ENCODE results near the gene SLC28A1.
"Not testable (repeated sequence)": the region's sequence is repeated elsewhere in the genome, so short reads cannot be mapped to it uniquely, and the experiment has no call there.

Gene SLC28A1, protein sequence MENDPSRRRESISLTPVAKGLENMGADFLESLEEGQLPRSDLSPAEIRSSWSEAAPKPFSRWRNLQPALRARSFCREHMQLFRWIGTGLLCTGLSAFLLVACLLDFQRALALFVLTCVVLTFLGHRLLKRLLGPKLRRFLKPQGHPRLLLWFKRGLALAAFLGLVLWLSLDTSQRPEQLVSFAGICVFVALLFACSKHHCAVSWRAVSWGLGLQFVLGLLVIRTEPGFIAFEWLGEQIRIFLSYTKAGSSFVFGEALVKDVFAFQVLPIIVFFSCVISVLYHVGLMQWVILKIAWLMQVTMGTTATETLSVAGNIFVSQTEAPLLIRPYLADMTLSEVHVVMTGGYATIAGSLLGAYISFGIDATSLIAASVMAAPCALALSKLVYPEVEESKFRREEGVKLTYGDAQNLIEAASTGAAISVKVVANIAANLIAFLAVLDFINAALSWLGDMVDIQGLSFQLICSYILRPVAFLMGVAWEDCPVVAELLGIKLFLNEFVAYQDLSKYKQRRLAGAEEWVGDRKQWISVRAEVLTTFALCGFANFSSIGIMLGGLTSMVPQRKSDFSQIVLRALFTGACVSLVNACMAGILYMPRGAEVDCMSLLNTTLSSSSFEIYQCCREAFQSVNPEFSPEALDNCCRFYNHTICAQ

DNA sequence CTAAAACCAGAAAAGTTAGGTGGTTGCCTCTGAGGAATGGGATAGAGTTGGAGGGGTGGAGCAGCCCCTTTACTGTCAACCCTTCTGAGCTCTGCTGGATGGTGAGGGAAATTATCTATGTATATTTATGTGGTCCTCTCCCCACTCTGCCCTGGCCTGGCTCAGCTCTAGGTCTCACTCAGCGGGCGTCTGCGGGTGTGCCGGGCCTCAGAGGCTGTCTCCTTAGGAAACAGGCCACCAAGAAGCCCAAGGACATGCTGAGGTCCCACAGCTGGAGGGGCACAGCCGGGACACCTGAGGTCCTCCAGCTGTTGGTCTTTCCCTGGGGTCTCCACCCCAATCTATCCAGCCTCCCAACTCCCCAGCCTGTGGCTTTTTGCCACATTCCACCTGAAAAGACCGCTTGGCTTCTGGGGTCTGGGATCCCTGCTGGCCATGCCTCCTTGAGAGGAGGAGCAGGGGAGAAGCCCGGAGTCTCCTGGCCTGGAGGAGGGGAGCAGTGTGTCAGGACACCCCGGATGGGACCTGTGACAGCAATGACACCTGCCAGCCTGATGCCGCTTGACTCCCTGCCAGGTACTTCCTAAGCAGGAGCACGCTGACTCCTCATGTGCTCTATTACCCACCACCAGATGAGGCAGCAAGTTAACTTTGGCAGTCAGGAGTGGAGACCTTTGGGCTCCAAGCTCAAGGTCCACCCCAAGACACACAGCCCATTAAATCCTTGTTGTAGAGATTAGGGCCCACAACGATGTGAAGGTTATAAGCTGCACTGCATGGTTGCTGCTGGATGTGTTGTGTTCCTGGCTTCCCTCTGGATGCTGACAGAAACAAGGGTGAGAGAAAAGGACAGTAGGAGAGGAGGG is at the start of gene SLC28A1:
TSS of gene SLC28A1 (plus strand) at position 747 of the 866 bp plus-strand sequence. CDS start 3,099 bp downstream, outside the sequence.
- no peak for DNase-seq

DNA sequence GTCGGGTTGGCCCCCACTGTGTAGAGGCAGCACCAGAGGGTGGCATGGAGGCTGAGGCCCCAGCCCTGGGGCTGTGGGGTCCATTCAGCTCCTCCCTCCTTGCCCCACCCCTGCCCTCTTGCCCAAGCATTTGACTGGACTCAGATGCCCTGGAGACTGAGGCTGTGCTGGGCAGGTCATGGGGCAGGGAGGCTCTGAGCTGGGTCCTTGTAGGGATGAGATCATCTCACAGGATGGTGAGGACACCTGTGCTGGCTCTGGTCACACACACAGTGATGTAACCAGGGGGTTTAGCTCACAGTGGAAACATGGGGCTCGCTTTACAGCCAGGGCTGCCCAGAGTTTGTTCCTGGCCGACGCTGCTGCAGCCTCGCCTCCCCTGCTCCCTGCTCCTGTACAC is 49.5 kb upstream of the SLC28A1 start:
- intact Hi-C loops (cut with DNase I) = no loop called here

More for the DNA sequence above, at the start of gene SLC28A1:
- intact Hi-C loops (cut with DNase I) = no loop called here

DNA sequence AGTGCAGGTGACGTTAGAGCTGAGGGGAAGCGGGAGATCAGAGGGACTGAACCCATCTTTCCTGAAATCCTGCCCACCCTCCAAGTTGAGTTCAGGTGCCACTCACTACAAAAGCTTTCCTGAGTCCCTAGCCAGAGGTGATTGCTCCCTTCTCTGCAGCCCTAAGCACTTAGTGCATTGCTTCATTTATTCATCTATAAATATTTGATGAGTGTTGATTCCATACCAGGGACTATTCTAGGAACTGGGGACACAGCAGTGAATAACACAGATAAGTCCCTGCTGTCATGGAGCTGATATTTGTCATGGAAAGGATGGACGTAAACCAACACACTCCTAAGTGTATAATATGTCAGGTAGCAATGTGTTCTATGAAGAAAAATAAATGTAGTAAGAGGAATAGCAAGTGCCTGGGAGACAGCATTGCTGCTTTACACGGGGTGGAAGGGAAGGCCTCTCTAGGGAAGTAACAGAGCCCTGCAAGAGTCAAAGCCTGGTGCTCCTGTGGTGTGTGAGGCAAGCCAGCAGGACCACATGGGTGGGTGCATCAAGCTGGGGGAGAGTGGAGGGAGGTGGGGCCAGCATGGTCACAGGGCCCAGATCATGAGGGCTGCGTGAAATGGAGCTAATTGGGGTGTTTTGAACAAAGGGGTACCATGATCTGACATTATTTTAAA is 48.7 kb upstream of the SLC28A1 start:
- DNase-seq = no peak
- intact Hi-C loops (cut with DNase I) = no loop called here

More for the DNA sequence above, 49.5 kb upstream of the SLC28A1 start:
- DNase-seq = no peak

DNA sequence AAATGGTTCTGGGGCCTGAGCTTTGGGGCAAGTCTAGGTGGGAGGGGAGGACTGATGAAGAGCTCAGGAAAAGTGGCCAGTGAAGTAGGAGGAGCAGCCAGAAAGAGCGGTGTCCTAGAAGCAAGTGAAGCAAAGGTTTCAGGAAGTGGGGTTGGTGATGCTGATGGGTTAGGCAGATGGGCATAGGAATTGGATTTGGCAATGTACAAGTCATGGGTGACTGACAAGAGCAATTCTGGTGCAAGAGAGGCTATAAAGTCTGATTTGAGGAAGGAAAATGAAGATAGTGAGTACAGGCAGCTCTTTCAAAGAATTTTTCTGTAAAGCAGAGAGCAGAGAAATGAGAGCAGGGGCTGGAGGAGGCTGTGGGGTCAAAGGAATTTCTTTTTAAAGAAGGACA is 47.6 kb upstream of the SLC28A1 start:
- intact Hi-C loops (cut with DNase I) = no loop called here
- no peak for DNase-seq

DNA sequence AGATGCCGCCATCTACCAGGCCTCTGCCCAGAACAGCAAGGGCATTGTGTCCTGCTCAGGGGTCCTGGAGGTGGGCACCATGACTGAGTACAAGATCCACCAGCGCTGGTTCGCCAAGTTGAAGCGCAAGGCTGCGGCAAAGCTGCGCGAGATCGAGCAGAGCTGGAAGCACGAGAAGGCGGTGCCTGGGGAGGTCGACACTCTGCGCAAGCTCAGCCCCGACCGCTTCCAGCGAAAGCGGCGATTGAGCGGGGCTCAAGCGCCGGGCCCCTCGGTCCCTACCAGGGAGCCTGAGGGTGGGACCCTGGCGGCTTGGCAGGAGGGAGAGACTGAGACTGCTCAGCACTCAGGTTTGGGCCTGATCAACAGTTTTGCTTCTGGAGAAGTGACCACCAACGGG is 44.7 kb upstream of the SLC28A1 start:
- intact Hi-C loops (cut with DNase I) = no loop called here
- DNase-seq = no peak

DNA sequence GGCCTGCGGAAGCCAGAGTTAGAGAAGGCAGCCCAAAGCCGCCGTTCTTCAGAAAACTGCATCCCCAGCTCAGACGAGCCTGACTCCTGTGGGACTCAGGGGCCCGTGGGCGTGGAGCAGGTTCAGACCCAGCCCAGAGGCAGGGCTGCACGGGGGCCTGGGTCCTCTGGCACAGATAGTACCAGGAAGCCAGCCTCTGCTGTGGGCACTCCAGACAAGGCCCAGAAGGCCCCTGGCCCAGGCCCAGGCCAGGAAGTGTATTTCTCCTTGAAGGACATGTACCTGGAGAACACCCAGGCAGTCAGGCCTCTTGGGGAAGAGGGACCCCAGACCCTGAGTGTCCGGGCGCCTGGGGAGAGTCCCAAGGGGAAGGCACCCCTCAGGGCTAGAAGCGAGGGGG is 44.2 kb upstream of the SLC28A1 start:
- DNase-seq = no peak
- intact Hi-C loops (cut with DNase I) = no loop called here

DNA sequence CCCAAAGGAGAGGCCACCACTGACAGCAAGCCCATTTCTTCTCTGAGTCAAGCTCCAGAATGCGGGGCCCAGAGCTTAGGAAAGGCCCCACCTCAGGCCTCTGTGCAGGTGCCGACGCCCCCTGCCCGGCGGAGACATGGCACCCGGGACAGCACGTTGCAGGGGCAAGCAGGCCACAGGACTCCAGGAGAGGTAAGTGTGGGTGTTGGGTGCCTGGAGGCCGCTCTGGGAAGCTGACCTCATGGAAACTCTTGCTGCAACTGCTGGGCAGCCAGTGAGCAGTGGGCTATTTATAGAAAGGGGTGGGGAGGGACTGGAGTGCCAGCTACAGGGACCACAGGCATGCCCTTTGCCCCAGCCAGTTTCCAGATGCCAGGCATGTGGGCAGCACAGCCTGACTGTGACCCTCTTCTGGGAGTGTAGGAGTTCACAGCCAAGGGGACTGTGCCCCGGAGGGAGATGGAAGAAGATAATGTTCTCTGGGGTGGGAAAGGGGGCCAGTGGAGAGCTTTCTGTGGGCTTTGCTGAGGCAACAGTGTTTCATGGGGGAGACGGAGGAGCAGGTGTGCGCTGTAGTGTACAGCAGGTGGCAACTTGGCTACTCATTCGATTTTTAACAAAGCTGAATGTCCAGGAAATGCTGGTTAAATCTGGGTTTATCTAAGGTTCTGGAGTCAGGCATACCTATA is 43.6 kb upstream of the SLC28A1 start:
- DNase-seq = no peak
- intact Hi-C loops (cut with DNase I) = no loop called here

DNA sequence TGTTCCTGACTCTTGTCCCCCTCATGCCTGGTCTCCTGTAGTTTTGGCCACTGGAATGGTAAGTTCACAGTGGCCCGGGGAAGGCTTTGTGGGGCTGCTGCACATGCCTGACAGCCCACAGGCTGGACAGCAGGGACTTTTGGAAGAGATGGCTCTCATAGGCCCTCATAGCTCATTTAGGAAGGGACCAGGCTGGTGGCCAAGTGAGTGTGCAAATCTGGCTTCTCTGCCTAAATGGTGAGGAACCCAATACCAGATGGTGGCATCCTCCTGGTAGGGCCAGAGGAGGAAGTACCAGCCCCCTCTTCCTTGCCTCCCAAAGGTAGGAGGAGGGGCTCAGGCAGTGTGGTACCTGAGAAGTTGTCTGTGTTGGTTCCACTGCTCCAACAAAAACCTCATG is 41.7 kb upstream of the SLC28A1 start:
- intact Hi-C loops (cut with DNase I) = no loop called here
- no peak for DNase-seq

DNA sequence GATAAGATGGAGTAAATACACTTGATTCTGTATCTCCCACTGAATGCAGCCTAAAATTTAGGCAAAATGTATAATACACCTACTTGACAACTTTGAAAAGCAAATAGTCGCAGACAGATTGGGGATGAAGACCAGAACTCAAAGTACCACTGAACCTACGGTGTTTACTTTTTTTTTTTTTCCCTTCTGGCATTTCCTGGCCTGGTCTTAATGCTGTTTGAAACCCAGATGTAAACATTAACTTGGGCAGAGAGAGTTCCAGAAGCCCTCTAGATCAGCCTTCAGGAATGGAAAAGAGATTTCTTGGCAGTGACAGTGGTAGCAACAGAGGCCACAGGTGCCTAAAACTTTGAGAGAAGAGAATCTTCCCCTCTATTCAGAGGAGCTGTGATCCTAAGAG is 39.5 kb upstream of the SLC28A1 start:
- intact Hi-C loops (cut with DNase I) = no loop called here
- no peak for DNase-seq

DNA sequence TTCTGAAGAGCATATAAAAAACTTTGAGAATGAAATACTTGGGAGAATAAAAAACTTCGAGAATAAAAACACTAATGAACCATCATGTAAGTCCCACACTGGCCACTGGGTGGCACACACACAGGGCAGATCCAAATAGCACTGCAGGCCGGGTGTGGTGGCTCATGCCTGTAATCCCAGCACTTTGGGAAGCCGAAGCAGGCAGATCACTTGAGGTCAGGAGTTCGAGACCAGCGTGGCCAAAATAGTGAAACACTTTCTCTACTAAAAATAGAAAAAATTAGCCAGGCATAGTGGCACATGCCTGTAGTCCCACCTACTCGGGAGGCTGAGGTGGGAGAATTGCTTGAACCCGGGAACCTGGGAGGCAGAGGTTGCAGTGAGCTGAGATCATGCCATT is 38.8 kb upstream of the SLC28A1 start:
- intact Hi-C loops (cut with DNase I) = not testable (repeated sequence)
- DNase-seq = peak in 36 of 42 donors; percentile 15 to 76 (median 44)

DNA sequence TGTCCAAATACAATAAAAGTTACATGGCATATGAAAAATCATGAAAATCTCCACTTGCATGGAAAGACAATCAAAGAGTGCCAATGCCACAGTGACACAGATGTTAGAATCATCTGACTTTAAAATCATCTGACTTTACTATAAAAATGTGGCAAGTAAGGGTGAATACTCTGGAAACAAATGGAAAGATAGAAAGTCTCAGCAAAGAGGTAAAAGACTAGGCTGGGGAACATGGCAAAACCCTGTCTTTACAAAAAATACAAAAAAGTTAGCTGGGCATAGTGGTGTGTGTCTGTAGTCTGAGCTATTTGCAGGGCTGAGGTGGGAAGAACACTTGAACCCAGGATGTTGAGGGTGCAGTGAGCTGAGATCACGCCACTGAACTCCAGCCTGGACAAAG is 38.2 kb upstream of the SLC28A1 start:
- intact Hi-C loops (cut with DNase I) = no loop called here

DNA sequence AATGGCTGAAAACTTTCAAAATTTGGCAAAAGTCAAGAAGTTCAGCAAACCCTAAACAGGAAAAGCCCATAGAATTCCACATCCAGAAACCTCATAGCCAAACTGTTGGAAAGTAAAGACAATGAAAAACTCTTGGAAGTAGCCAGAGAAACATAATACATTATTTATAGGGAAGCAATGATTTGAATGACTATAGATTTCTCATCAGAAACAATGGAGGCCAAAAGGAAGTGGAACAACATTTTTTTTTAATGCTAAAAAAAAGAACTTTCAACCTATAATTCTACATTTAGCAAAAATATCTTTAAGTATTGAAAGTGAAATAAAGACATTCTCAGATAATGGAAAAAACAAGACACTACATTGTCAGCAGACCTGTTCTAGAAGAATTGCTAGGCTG is 37.1 kb upstream of the SLC28A1 start:
- intact Hi-C loops (cut with DNase I) = no loop called here
- no peak for DNase-seq

More for the DNA sequence above, 38.2 kb upstream of the SLC28A1 start:
- DNase-seq = no peak

DNA sequence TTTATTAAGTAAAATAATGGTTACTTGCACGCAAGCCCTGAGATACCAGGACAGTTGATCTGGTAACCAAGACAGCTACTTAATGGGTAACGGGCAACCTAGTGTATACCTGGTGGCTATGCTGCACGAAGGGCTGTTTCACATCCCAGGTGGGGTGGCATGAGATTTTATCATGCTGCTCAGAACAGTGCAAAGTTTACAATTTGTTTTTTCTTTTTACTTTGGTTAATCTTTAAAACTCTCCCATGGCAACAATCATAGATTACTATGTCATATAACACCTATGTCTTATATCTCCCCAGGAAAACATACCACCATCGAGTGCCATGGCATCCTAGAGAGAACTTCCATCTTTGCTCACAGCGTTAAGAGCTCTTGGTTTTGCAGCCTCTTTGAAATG is 32.2 kb upstream of the SLC28A1 start:
- DNase-seq = no peak
- intact Hi-C loops (cut with DNase I) = no loop called here

DNA sequence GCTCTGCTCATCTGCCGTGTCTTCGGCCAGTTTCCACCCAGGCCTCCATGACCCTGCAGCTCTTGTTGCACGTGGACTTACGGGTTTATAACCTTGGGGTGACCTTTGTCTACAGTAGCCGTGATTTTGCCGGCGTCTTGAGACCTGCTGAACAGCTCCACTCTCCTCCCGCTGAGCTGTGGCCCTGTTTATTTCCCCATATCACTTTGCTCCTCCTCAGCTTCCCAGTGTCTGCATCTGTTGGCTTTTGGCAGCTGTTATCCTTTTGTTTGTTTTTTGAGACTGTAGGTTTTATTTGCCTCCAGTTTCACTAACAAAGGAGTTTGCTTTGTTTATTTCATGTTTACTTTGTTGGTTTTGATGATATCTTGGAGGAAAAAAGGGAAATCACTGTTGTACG is 29.3 kb upstream of the SLC28A1 start:
- intact Hi-C loops (cut with DNase I) = no loop called here

DNA sequence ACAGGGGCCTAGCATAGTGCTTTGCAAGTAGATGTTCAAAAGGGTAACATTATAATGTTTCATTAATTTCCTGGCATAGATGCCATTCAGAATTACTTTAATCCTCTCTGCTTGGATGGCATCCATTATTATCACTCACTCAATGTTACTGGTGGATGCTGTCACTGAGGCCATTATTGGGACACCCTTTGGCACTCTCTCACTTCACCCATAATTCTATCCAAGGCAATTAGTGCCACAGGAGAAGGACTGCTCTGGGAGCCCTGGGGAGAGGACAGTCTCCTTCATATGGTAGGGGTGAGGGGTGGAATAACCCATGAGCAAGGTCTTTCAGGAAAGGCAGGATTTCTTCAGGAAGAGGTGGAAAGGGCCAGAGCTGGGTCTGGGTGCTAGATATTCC is 28.7 kb upstream of the SLC28A1 start:
- intact Hi-C loops (cut with DNase I) = no loop called here
- no peak for DNase-seq

More for the DNA sequence above, 29.3 kb upstream of the SLC28A1 start:
- no peak for DNase-seq

DNA sequence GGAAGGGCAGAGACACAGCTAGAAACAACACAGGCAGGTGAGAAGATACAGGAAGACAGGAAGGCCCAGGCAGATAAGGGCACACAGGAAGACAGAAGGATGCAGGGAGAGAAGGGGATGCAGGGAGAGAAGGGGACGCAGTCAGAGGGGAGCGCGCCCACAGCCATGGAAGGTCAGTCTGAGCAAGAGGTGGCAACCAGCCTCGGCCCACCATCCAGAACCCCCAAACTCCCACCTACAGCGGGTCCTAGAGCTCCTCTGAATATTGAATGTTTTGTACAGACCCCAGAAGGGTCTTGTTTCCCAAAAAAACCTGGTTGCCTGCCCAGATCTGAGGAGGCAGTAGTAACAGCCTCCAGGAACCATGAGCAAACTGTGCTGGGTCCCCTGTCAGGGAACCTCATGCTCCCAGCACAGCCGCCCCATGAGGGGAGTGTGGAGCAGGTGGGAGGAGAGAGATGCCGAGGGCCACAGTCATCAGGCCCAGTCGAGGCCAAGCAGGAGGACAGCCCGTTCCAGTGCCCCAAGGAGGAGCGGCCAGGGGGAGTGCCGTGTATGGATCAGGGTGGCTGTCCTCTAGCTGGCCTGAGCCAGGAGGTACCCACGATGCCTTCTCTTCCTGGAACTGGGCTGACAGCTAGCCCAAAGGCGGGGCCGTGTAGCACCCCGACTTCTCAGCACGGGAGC is 27.6 kb upstream of the SLC28A1 start:
- intact Hi-C loops (cut with DNase I) = no loop called here
- DNase-seq = no peak

DNA sequence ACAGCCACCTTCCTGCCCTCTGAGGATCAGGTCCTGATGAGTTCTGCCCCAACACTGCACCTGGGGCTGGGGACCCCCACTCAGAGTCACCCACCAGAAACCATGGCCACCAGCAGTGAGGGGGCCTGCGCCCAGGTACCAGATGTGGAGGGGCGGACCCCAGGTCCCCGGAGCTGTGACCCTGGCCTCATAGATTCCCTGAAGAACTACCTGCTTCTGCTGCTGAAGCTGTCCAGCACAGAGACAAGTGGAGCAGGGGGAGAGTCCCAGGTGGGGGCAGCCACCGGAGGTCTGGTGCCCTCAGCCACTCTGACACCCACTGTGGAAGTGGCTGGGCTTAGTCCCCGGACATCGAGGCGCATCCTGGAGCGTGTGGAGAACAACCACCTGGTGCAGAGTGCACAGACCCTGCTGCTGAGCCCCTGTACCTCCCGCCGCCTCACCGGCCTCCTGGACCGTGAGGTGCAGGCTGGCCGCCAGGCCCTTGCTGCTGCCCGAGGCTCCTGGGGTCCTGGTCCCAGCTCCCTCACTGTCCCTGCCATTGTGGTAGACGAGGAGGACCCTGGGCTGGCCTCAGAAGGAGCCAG is 27.0 kb upstream of the SLC28A1 start:
- intact Hi-C loops (cut with DNase I) = no loop called here
- no peak for DNase-seq

DNA sequence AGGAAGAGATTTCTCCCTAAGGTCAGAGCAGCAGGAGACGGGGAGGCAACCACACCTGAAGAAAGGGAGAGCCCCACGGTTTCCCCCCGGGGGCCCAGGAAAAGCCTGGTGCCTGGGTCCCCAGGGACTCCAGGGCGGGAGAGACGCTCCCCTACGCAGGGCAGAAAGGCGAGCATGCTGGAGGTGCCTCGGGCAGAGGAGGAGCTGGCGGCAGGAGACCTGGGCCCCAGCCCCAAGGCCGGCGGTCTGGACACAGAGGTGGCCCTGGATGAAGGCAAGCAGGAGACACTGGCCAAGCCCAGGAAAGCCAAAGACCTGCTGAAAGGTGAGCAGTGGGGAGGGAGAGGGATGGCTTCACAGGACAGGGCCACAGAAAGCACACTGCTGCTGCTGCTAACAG is 26.2 kb upstream of the SLC28A1 start:
- intact Hi-C loops (cut with DNase I) = no loop called here

More for the DNA sequence above, 26.2 kb upstream of the SLC28A1 start:
- DNase-seq = peak in 1 of 42 donors; percentile 26
